Endodermal cell (in vitro differentiated cells): Measurements from ENCODE around the gene HACD2. TPM values are rescaled to one million over a fixed set of nuclear protein-coding genes. Genes with fewer than 3 reads are reported as not detected.

Experiments
- DNase-seq: peaks from one replicate; pipeline ENCODE4 v3.0.0-alpha.2; 2017
- H3K27ac ChIP-seq: 2 replicates; pipeline ENCODE4 v1.5.1; 2013; ENCODE audit warnings: mild to moderate bottlenecking, low read depth, low read length, moderate library complexity
- H3K27me3 ChIP-seq: 2 replicates; pipeline ENCODE4 v1.6.1; 2013; ENCODE audit warnings: mild to moderate bottlenecking, low read length, moderate library complexity; ENCODE audit not compliant: insufficient read depth, control insufficient read depth, poor library complexity, severe bottlenecking
- H3K36me3 ChIP-seq: 2 replicates; pipeline ENCODE4 v1.7.0; 2013; ENCODE audit warnings: mild to moderate bottlenecking, low read length, moderate library complexity; ENCODE audit not compliant: control insufficient read depth, insufficient read depth
- H3K4me1 ChIP-seq: one replicate; pipeline ENCODE4 v1.7.0; 2013; ENCODE audit warnings: low read length; ENCODE audit not compliant: control insufficient read depth, insufficient read depth
- H3K4me3 ChIP-seq: 2 replicates; pipeline ENCODE4 v1.5.1; 2013; ENCODE audit warnings: mild to moderate bottlenecking, low read length, moderate library complexity
- H3K9ac ChIP-seq: 2 replicates; pipeline ENCODE4 v1.6.1; 2013; ENCODE audit warnings: mild to moderate bottlenecking, low read length, moderate library complexity; ENCODE audit not compliant: poor library complexity, severe bottlenecking; ENCODE audit errors: extremely low read depth
- H3K9me3 ChIP-seq: 2 replicates; pipeline ENCODE4 v1.6.1; 2013; ENCODE audit warnings: mild to moderate bottlenecking, low read length, moderate library complexity; ENCODE audit not compliant: control insufficient read depth
- H3K27ac Mint-ChIP-seq: 2 replicates; pipeline ENCODE4 v1.8.0; 2020; ENCODE audit warnings: mixed read lengths
- H3K27me3 Mint-ChIP-seq: 2 replicates; pipeline ENCODE4 v1.8.0; 2021; ENCODE audit warnings: mild to moderate bottlenecking, mixed read lengths; ENCODE audit not compliant: insufficient read depth
- H3K36me3 Mint-ChIP-seq: 2 replicates; pipeline ENCODE4 v1.8.0; 2020; ENCODE audit warnings: low read depth, mixed read lengths
- H3K4me1 Mint-ChIP-seq: 2 replicates; pipeline ENCODE4 v1.8.0; 2020; ENCODE audit warnings: mixed read lengths
- H3K4me3 Mint-ChIP-seq: 2 replicates; pipeline ENCODE4 v1.8.0; 2020; ENCODE audit warnings: mild to moderate bottlenecking, moderate library complexity, mixed read lengths
- H3K9me3 Mint-ChIP-seq: 2 replicates; pipeline ENCODE4 v1.8.0; 2020; ENCODE audit warnings: mild to moderate bottlenecking, mixed read lengths
- CTCF ChIP-seq: fragments of 200-600 bp; sonication (generic); conservative IDR thresholded peaks from 2 replicates; pipeline ENCODE4 v1.5.0; 2021; ENCODE audit warnings: antibody characterized with exemption, mild to moderate bottlenecking
- WGBS, 2 experiments: methylation state at CpG; one replicate each; pipeline versions ENCODE4 v1.1.5 to v1.1.7; 2013; ENCODE audit warnings: missing lambda C conversion rate in 2 of 2, mixed read lengths in 1 of 2; ENCODE audit not compliant: insufficient coverage in 1 of 2, insufficient read length in 1 of 2; 5-methylcytosine and 5-hydroxymethylcytosine counted together
- total RNA-seq, 2 donors: library from RNA; stranded (reverse); fragmentation: NEBNext Ultra II Directional in 1 of 2; extraction: Animal tissue kit (Norgen Biotek cat#: 25700) in 1 of 2; gene quantifications; 2 replicates in 1 of 2; 3 replicates in 1 of 2; pipeline ENCODE4 v1.2.1, GENCODE V29; 2021

Gene HACD2
- total RNA-seq, 2 donors from 2014 or later, result 32.5 to 48.7 TPM

- no peak for DNase-seq
- Histone ChIP-seq H3K4me3 (no peak overlapping the region), H3K36me3 (no peaks in the 10 kb centered on the region), H3K27me3 (peaks cover 76% of the 10 kb centered on the region), H3K27ac (no peak overlapping the region), H3K9ac (no peak overlapping the region), H3K4me1 (no peaks in the 10 kb centered on the region), H3K9me3 (no peaks in the 10 kb centered on the region)
- H3K27ac Mint-ChIP-seq, result no peak overlapping the region
- no peaks in the 10 kb centered on the region for H3K9me3 Mint-ChIP-seq
- H3K4me1 Mint-ChIP-seq, result peaks cover 5% of the 10 kb centered on the region
- H3K36me3 Mint-ChIP-seq, result no peaks in the 10 kb centered on the region
- TF ChIP-seq CTCF, result no peak
- no peak overlapping the region for H3K4me3 Mint-ChIP-seq
- 89% methylated on average over 4 to 5 of the region's 6 CpGs for WGBS, 2 experiments
- peaks cover 67% of the 10 kb centered on the region for H3K27me3 Mint-ChIP-seq
Observed at GRCh38 chr3:123446610-123447109, 138.2 kb downstream of the HACD2 start.

GRCh38 chr3:123446210-123446609, 138.6 kb downstream of the HACD2 start:
- Histone ChIP-seq H3K27ac (no peak overlapping the region), H3K9me3 (no peaks in the 10 kb centered on the region), H3K36me3 (no peaks in the 10 kb centered on the region), H3K4me1 (no peaks in the 10 kb centered on the region), H3K9ac (no peak overlapping the region), H3K27me3 (peaks cover 71% of the 10 kb centered on the region), H3K4me3 (no peak overlapping the region)
- no peak for TF ChIP-seq CTCF
- Mint-ChIP-seq H3K36me3 (no peaks in the 10 kb centered on the region), H3K9me3 (no peaks in the 10 kb centered on the region), H3K27me3 (peaks cover 66% of the 10 kb centered on the region), H3K4me3 (no peak overlapping the region), H3K4me1 (peaks cover 4% of the 10 kb centered on the region), H3K27ac (no peak overlapping the region)
- 93 to 100% methylated on average over 2 of the region's 2 CpGs for WGBS, 2 experiments
- no peak for DNase-seq

GRCh38 chr3:123445702-123446101, 139.2 kb downstream of the HACD2 start:
- H3K9ac ChIP-seq, result no peak overlapping the region
- no peaks in the 10 kb centered on the region for H3K4me1 ChIP-seq
- Mint-ChIP-seq H3K36me3 (no peaks in the 10 kb centered on the region), H3K9me3 (no peaks in the 10 kb centered on the region), H3K27ac (no peak overlapping the region), H3K27me3 (peaks cover 61% of the 10 kb centered on the region), H3K4me1 (peaks cover 2% of the 10 kb centered on the region), H3K4me3 (no peak overlapping the region)
- no peaks in the 10 kb centered on the region for H3K36me3 ChIP-seq
- peaks cover 66% of the 10 kb centered on the region for H3K27me3 ChIP-seq
- no peak overlapping the region for H3K27ac ChIP-seq
- WGBS, 2 experiments, result 67 to 81% methylated on average over 1 to 2 of the region's 2 CpGs
- H3K9me3 ChIP-seq, result no peaks in the 10 kb centered on the region
- H3K4me3 ChIP-seq, result no peak overlapping the region
- DNase-seq, result no peak
- no peak for TF ChIP-seq CTCF
